K562 (cell line): Measurements from ENCODE around the gene SGK1.
"Not testable (repeated sequence)": the region's sequence is repeated elsewhere in the genome, so short reads cannot be mapped to it uniquely, and the experiment has no call there.

Source experiments
- CTCF ChIP-seq, 3 experiments: IDR thresholded peaks in 2 of 3; conservative IDR thresholded peaks in 1 of 3; 2 replicates each; pipeline ENCODE4 v1.5.1; 2011 to 2012; ENCODE audit warnings: low read length in 3 of 3, mild to moderate bottlenecking in 3 of 3, control low read depth in 2 of 3, improper control_type of control experiment in 1 of 3, inconsistent platforms in 1 of 3, low read depth in 1 of 3, mixed read lengths in 1 of 3, moderate library complexity in 1 of 3; ENCODE audit not compliant: insufficient read depth in 2 of 3
- KDM1A ChIP-seq, 2 experiments: fragments of 450-650 bp; IDR thresholded peaks; 2 replicates each; pipeline ENCODE4 v1.6.1; 2016; ENCODE audit warnings: mild to moderate bottlenecking in 2 of 2
- MEIS2 ChIP-seq: fragments of 450-650 bp; IDR thresholded peaks from 2 replicates; pipeline ENCODE4 v1.6.1; 2014; ENCODE audit warnings: mild to moderate bottlenecking; ENCODE audit not compliant: partially characterized antibody
- MXI1 ChIP-seq: IDR thresholded peaks from 2 replicates; pipeline ENCODE4 v1.6.1; 2011; ENCODE audit warnings: low read depth, mild to moderate bottlenecking, improper control_type of control experiment, low read length
- ZNF12 ChIP-seq: sonication (generic); formaldehyde crosslinking; IDR thresholded peaks from 2 replicates; pipeline ENCODE4 v1.4.0; 2020; ENCODE audit warnings: mild to moderate bottlenecking, missing genetic modification reagents
- ZNF586 ChIP-seq: fragments of 450-650 bp; formaldehyde crosslinking; conservative IDR thresholded peaks from 2 replicates; pipeline ENCODE4 v1.4.0; 2020; ENCODE audit warnings: mild to moderate bottlenecking, moderate library complexity
- ZNF589 ChIP-seq: fragments of 200-800 bp; sonication (Bioruptor generic); IDR thresholded peaks from 2 replicates; pipeline ENCODE4 v1.6.1; 2016; ENCODE audit warnings: low read depth, missing genetic modification characterization, missing compliant biosample characterization
- ZNF644 ChIP-seq: fragments of 200-800 bp; sonication (Bioruptor generic); IDR thresholded peaks from 2 replicates; pipeline ENCODE4 v1.6.1; 2016; ENCODE audit warnings: low read depth, missing genetic modification characterization, missing compliant biosample characterization

- not testable (repeated sequence) for TF ChIP-seq ZNF12; CTCF (IDR thresholded peaks at IDR 0.05 in 2 of 3, conservative IDR thresholded peaks at IDR 0.05 in 1 of 3; ENCODE audit: insufficient read depth in 2 of 3, low read depth in 1 of 3, low read length in 3 of 3); ZNF589 (CRISPR knock-in tag); KDM1A (IDR thresholded peaks at IDR 0.05); ZNF644; MXI1; ZNF586 (CRISPR knock-in tag); MEIS2
Measured at GRCh38 chr6:134204759-134205158, 113.2 kb downstream of the SGK1 start.
